SK-N-SH treated with all-trans-retinoic acid at 6 μM for 48 hours (cell line): Measurements from ENCODE around the gene SP100.

ENCODE experiments used
- ATAC-seq: fragments of 200-7000 bp; cut with Tn5 transposase; 3 replicates; pipeline ENCODE4 v1.9.1; 2020; ENCODE audit warnings: mild to moderate bottlenecking, moderate library complexity
- ARNTL ChIP-seq: fragments of 450-650 bp; formaldehyde crosslinking; IDR thresholded peaks from 2 replicates; pipeline ENCODE4 v1.5.0; 2020; ENCODE audit warnings: low read depth, mild to moderate bottlenecking, moderate library complexity, borderline replicate concordance
- BACH2 ChIP-seq: fragments of 250-450 bp; sonication (Bioruptor Pico); IDR thresholded peaks from 2 replicates; pipeline ENCODE4 v1.9.0; 2021; ENCODE audit warnings: mild to moderate bottlenecking, borderline replicate concordance
- CSDC2 ChIP-seq: fragments of 250-450 bp; sonication (Bioruptor Pico); IDR thresholded peaks from 2 replicates; pipeline ENCODE4 v1.5.0; 2020; ENCODE audit warnings: mild to moderate bottlenecking, moderate library complexity
- CSRNP3 ChIP-seq: fragments of 250-450 bp; sonication (Bioruptor Pico); IDR thresholded peaks from 2 replicates; pipeline ENCODE4 v1.5.1; 2021; ENCODE audit warnings: mild to moderate bottlenecking, moderate library complexity
- ESRRG ChIP-seq: fragments of 250-450 bp; sonication (Bioruptor Pico); IDR thresholded peaks from 2 replicates; pipeline ENCODE4 v1.6.1; 2021; ENCODE audit warnings: mild to moderate bottlenecking
- GLIS3 ChIP-seq: fragments of 250-450 bp; sonication (Bioruptor Pico); IDR thresholded peaks from 2 replicates; pipeline ENCODE4 v1.5.0; 2020; ENCODE audit warnings: mild to moderate bottlenecking, moderate library complexity
- ISL1 ChIP-seq: fragments of 250-450 bp; sonication (Bioruptor Pico); IDR thresholded peaks from 2 replicates; pipeline ENCODE4 v2.1.2; 2022; ENCODE audit warnings: mild to moderate bottlenecking, moderate library complexity
- OSR1 ChIP-seq: fragments of 250-450 bp; sonication (Bioruptor Pico); IDR thresholded peaks from 2 replicates; pipeline ENCODE4 v1.8.0; 2022; ENCODE audit warnings: moderate library complexity, mild to moderate bottlenecking, inconsistent platforms
- PATZ1 ChIP-seq: fragments of 250-450 bp; sonication (Bioruptor Pico); IDR thresholded peaks from 2 replicates; pipeline ENCODE4 v1.8.0; 2020; ENCODE audit warnings: mild to moderate bottlenecking, moderate library complexity, borderline replicate concordance
- RARB ChIP-seq: fragments of 250-450 bp; sonication (Bioruptor Pico); IDR thresholded peaks from 2 replicates; pipeline ENCODE4 v1.8.0; 2021; ENCODE audit warnings: mild to moderate bottlenecking, moderate library complexity
- SNAI2 ChIP-seq: fragments of 250-450 bp; sonication (Bioruptor Pico); IDR thresholded peaks from 2 replicates; pipeline ENCODE4 v1.5.0; 2020; ENCODE audit warnings: mild to moderate bottlenecking, moderate library complexity
- TCF4 ChIP-seq: fragments of 250-450 bp; sonication (Bioruptor Pico); IDR thresholded peaks from 2 replicates; pipeline ENCODE4 v1.8.0; 2021; ENCODE audit warnings: mild to moderate bottlenecking, moderate library complexity, borderline replicate concordance
- TOX ChIP-seq: fragments of 250-450 bp; sonication (Bioruptor Pico); IDR thresholded peaks from 2 replicates; pipeline ENCODE4 v1.8.0; 2021; ENCODE audit warnings: mild to moderate bottlenecking, moderate library complexity, borderline replicate concordance
- ZC3H10 ChIP-seq: fragments of 250-450 bp; sonication (Bioruptor Pico); IDR thresholded peaks from 2 replicates; pipeline ENCODE4 v1.5.1; 2021; ENCODE audit warnings: mild to moderate bottlenecking, moderate library complexity
- ZFP3 ChIP-seq: fragments of 250-450 bp; sonication (Bioruptor Pico); IDR thresholded peaks from 2 replicates; pipeline ENCODE4 v1.5.0; 2020; ENCODE audit warnings: mild to moderate bottlenecking, moderate library complexity
- ZFP30 ChIP-seq: fragments of 450-650 bp; formaldehyde crosslinking; IDR thresholded peaks from 2 replicates; pipeline ENCODE4 v1.5.0; 2022; ENCODE audit warnings: mild to moderate bottlenecking, moderate library complexity
- ZNF565 ChIP-seq: fragments of 450-650 bp; formaldehyde crosslinking; conservative IDR thresholded peaks from 2 replicates; pipeline ENCODE4 v1.5.0; 2020; ENCODE audit warnings: low read depth, mild to moderate bottlenecking, moderate library complexity
- ZNF70 ChIP-seq: fragments of 450-650 bp; formaldehyde crosslinking; IDR thresholded peaks from 2 replicates; pipeline ENCODE4 v1.5.0; 2020; ENCODE audit warnings: mild to moderate bottlenecking, moderate library complexity
- ZNF8 ChIP-seq: fragments of 450-650 bp; formaldehyde crosslinking; IDR thresholded peaks from 2 replicates; pipeline ENCODE4 v1.5.0; 2020; ENCODE audit warnings: mild to moderate bottlenecking, moderate library complexity
- TF ChIP-seq, protein P1 (sequence below): fragments of 250-450 bp; sonication (Bioruptor Pico); IDR thresholded peaks from 2 replicates; pipeline ENCODE4 v1.5.0; 2020; ENCODE audit warnings: mild to moderate bottlenecking, moderate library complexity
- TF ChIP-seq, protein P2 (sequence below): fragments of 250-450 bp; sonication (Bioruptor Pico); IDR thresholded peaks from 2 replicates; pipeline ENCODE4 v1.5.1; 2020; ENCODE audit warnings: low read depth, mild to moderate bottlenecking, moderate library complexity
- TF ChIP-seq, protein P3 (sequence below): fragments of 250-450 bp; sonication (Bioruptor Pico); IDR thresholded peaks from 2 replicates; pipeline ENCODE4 v1.8.0; 2021; ENCODE audit warnings: low read depth, mild to moderate bottlenecking, moderate library complexity, borderline replicate concordance

Gene SP100

GRCh38 chr2:230577114-230577513 lies 161.1 kb downstream of the SP100 start:
- no peak for ATAC-seq
- no peak for TF ChIP-seq ZNF70 (CRISPR knock-in tag)
- TF ChIP-seq CSDC2 (CRISPR knock-in tag), result no peak
- no peak for TF ChIP-seq RARB (CRISPR knock-in tag)

- no peak for TF ChIP-seq PATZ1 (CRISPR knock-in tag)
- no peak for TF ChIP-seq GLIS3 (CRISPR knock-in tag)
- TF ChIP-seq CSRNP3 (CRISPR knock-in tag), result no peak
- TF ChIP-seq, protein P1, sequence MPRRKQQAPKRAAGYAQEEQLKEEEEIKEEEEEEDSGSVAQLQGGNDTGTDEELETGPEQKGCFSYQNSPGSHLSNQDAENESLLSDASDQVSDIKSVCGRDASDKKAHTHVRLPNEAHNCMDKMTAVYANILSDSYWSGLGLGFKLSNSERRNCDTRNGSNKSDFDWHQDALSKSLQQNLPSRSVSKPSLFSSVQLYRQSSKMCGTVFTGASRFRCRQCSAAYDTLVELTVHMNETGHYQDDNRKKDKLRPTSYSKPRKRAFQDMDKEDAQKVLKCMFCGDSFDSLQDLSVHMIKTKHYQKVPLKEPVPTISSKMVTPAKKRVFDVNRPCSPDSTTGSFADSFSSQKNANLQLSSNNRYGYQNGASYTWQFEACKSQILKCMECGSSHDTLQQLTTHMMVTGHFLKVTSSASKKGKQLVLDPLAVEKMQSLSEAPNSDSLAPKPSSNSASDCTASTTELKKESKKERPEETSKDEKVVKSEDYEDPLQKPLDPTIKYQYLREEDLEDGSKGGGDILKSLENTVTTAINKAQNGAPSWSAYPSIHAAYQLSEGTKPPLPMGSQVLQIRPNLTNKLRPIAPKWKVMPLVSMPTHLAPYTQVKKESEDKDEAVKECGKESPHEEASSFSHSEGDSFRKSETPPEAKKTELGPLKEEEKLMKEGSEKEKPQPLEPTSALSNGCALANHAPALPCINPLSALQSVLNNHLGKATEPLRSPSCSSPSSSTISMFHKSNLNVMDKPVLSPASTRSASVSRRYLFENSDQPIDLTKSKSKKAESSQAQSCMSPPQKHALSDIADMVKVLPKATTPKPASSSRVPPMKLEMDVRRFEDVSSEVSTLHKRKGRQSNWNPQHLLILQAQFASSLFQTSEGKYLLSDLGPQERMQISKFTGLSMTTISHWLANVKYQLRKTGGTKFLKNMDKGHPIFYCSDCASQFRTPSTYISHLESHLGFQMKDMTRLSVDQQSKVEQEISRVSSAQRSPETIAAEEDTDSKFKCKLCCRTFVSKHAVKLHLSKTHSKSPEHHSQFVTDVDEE (CRISPR knock-in tag), result no peak
- TF ChIP-seq, protein P2, sequence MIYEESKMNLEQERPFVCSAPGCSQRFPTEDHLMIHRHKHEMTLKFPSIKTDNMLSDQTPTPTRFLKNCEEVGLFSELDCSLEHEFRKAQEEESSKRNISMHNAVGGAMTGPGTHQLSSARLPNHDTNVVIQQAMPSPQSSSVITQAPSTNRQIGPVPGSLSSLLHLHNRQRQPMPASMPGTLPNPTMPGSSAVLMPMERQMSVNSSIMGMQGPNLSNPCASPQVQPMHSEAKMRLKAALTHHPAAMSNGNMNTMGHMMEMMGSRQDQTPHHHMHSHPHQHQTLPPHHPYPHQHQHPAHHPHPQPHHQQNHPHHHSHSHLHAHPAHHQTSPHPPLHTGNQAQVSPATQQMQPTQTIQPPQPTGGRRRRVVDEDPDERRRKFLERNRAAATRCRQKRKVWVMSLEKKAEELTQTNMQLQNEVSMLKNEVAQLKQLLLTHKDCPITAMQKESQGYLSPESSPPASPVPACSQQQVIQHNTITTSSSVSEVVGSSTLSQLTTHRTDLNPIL (CRISPR knock-in tag), result no peak
- TF ChIP-seq OSR1 (CRISPR knock-in tag), result no peak
- no peak for TF ChIP-seq ARNTL (CRISPR knock-in tag)
- TF ChIP-seq ZFP30, result no peak
- TF ChIP-seq CSDC2 (CRISPR knock-in tag), result no peak
- TF ChIP-seq ZC3H10 (CRISPR knock-in tag), result no peak
Observed at GRCh38 chr2:230578106-230578505, 162.1 kb downstream of the SP100 start.

DNA sequence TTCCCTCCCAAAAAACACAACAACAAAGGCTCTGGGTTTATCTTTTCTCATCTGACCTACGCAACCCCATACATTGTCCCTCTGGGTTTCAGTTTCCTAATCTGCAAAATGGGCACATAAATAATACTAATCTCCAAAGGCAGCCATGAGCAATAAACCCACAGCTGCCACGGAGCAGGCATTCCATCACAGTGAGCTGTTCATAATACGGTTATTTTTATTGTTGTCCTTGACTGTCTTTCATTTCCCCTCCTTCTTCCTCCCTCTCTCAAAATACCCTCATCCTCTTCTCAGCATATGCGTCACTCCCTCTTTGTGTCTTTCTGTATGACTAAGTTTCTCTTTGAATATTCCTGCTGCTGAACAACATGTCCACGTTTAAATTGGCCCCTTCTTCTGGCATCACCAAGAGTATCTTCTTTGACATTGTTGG lies 166.9 kb downstream of the SP100 start:
- TF ChIP-seq TCF4 (CRISPR knock-in tag) (no peak), BACH2 (CRISPR knock-in tag) (no peak), PATZ1 (CRISPR knock-in tag) (no peak), ZFP3 (CRISPR knock-in tag) (no peak), ZNF70 (CRISPR knock-in tag) (no peak), ARNTL (CRISPR knock-in tag) (no peak), ESRRG (no peak), GLIS3 (CRISPR knock-in tag) (no peak), CSRNP3 (CRISPR knock-in tag) (no peak), RARB (CRISPR knock-in tag) (no peak), ZFP30 (no peak), ZNF8 (CRISPR knock-in tag) (no peak), ZC3H10 (CRISPR knock-in tag) (no peak), TOX (CRISPR knock-in tag) (no peak), OSR1 (CRISPR knock-in tag) (no peak), ISL1 (no peak), SNAI2 (CRISPR knock-in tag) (no peak), ZNF565 (CRISPR knock-in tag) (no peak)
- TF ChIP-seq, protein P3, sequence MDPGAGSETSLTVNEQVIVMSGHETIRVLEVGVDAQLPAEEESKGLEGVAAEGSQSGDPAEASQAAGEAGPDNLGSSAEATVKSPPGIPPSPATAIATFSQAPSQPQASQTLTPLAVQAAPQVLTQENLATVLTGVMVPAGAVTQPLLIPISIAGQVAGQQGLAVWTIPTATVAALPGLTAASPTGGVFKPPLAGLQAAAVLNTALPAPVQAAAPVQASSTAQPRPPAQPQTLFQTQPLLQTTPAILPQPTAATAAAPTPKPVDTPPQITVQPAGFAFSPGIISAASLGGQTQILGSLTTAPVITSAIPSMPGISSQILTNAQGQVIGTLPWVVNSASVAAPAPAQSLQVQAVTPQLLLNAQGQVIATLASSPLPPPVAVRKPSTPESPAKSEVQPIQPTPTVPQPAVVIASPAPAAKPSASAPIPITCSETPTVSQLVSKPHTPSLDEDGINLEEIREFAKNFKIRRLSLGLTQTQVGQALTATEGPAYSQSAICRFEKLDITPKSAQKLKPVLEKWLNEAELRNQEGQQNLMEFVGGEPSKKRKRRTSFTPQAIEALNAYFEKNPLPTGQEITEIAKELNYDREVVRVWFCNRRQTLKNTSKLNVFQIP (CRISPR knock-in tag), result no peak
- no peak for ATAC-seq

More at GRCh38 chr2:230578106-230578505, 162.1 kb downstream of the SP100 start:
- ATAC-seq, result no peak
